AG04450 (cell line): Measurements from ENCODE around the gene TTYH3. TPM values are rescaled to one million over a fixed set of nuclear protein-coding genes. Genes with fewer than 3 reads are reported as not detected.
"Not testable (repeated sequence)": the region's sequence is repeated elsewhere in the genome, so short reads cannot be mapped to it uniquely, and the experiment has no call there.

Source experiments
- CTCF ChIA-PET: fragments of 300-600, 350-600 bp; formaldehyde crosslinking; extraction: SDS; loops from one replicate; lab custom pipeline; 2022; ENCODE audit warnings: antibody characterized with exemption, inconsistent platforms; lab: Charles Lee
- POLR2A ChIA-PET: fragments of 350-600 bp; formaldehyde crosslinking; extraction: SDS; loops from one replicate; lab custom pipeline; 2021; ENCODE audit warnings: antibody characterized with exemption, inconsistent platforms; lab: Yijun Ruan, JAX
- DNase-seq: peaks from one replicate; pipeline ENCODE4 v3.0.0-alpha.2; 2011; ENCODE audit warnings: low read depth, low spot score
- H3K27ac ChIP-seq: one replicate; pipeline ENCODE4 v1.5.1; 2012; ENCODE audit warnings: low read depth, low read length, control low read depth
- H3K27me3 ChIP-seq: one replicate; pipeline ENCODE4 v1.6.0; 2012; ENCODE audit warnings: low read length; ENCODE audit not compliant: control insufficient read depth, insufficient read depth
- H3K4me3 ChIP-seq: 2 replicates; pipeline ENCODE4 v1.5.1; 2011; ENCODE audit warnings: mild to moderate bottlenecking, low read depth, low read length, control low read depth
- H3K9me3 ChIP-seq: 2 replicates; pipeline ENCODE4 v1.5.1; 2012; ENCODE audit warnings: low read length; ENCODE audit not compliant: control insufficient read depth, insufficient read depth
- CTCF ChIP-seq: IDR thresholded peaks from 2 replicates; pipeline ENCODE4 v1.5.1; 2011; ENCODE audit warnings: low read depth, low read length, control low read depth, inconsistent platforms
- polyA plus RNA-seq: library from polyadenylated mRNA; depleted of rRNA; stranded (reverse); fragments of >200 nt; gene quantifications from 2 replicates; pipeline ENCODE4 v1.2.3, GENCODE V29; 2011

The TTYH3 gene
- polyA plus RNA-seq, 1 experiment = 30.8 TPM

GRCh38 chr7:2675256-2675764 lies 43.5 kb downstream of the TTYH3 start:
- no peak overlapping the region for H3K4me3 ChIP-seq
- ChIA-PET POLR2A (interaction anchor here (0.6 kb wide), 1 partner anchor 139 kb away, joined by 3 read pairs; no protein-coding TSS in a partner anchor), CTCF (no interaction called here)
- H3K9me3 ChIP-seq = peaks cover 12% of the 10 kb centered on the region
- TF ChIP-seq CTCF = no peak
- no peak for DNase-seq
- H3K27me3 ChIP-seq = peaks cover 4% of the 10 kb centered on the region
- no peak overlapping the region for H3K27ac ChIP-seq

DNA sequence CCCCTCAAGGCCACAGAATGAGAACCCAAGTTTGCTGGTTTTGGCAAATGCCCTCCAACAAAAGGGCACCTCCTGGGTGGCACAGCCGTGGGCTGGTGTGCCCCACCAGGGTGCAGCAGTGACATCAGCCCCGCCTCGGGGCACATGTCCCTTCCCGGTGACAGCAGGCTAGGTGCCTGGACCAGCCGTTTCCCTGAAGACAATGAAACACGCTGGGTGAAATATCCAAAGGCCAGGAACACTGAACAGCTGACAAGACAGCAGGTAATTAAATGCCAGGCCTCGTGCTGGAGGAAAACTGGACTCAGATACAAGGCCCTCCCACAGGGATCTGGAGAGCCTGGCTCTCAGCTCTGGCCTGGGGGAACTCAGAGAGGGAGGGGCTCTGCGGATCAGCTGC lies 44.8 kb downstream of the TTYH3 start:
- DNase-seq, H3K27me3 ChIP-seq, H3K27ac ChIP-seq, POLR2A ChIA-PET, CTCF ChIA-PET, H3K4me3 ChIP-seq: not testable (repeated sequence)
- H3K9me3 ChIP-seq = peaks cover 12% of the 10 kb centered on the region

- CTCF ChIA-PET, H3K27ac ChIP-seq, H3K4me3 ChIP-seq, H3K27me3 ChIP-seq, POLR2A ChIA-PET, DNase-seq: not testable (repeated sequence)
- H3K9me3 ChIP-seq = peaks cover 19% of the 10 kb centered on the region
Measured at GRCh38 chr7:2678454-2678853, 46.7 kb downstream of the TTYH3 start.

DNA sequence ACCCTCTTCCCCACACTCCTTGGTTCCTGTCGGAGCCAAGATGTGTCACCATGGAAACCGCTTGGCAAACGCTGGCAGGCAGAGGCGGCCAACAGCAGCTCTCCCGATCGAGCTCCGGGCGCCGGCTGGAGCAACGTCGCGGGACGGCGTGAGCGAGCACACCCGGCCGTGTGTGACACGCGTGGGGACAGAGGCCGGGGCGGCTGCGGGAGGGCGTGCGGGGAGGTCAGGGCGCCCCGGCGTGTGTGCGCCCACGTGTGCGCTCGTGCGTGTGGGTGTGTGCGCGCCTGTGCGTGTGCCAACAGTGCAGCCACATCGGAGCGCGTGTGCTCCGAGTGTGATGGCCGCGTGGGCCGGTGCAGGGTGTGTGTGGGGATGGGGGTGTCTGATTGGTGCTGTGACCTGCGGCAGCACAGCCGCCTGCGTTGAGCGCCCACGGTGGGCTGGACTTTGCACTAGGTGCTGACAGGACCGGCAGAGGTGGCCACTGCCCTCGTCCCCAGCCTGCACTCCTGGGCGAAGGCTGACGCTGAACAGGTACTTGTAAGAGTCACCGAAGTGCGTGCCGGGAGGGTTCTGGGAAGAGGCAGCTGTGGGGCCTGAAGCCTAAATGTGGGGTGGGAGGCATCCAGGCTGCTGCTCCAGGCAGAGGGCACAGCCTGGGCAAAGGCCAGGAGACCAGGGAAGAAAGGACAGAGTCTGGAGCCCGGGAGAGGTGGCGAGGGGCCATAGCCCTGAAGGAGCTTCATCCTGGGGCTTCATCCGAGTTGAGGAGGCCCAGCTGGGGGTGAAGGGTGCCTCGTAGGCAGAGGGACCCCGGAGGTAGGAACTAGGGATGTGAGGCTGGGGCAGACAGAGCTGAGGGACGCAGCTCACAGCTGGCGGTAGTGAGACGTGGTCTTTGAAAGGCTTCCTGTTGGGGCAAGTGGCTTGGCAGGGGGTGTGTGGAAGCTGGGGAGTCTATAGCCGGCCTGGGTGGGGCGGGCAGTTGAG lies 47.6 kb downstream of the TTYH3 start:
- H3K27ac ChIP-seq, POLR2A ChIA-PET, H3K27me3 ChIP-seq, H3K4me3 ChIP-seq, DNase-seq: not testable (repeated sequence)
- CTCF ChIA-PET = interaction anchor here (0.9 to 2.0 kb wide), 5 partner anchors 31 to 228 kb away, joined by 3 to 15 read pairs (median 4); no protein-coding TSS in a partner anchor
- peaks cover 17% of the 10 kb centered on the region for H3K9me3 ChIP-seq

DNA sequence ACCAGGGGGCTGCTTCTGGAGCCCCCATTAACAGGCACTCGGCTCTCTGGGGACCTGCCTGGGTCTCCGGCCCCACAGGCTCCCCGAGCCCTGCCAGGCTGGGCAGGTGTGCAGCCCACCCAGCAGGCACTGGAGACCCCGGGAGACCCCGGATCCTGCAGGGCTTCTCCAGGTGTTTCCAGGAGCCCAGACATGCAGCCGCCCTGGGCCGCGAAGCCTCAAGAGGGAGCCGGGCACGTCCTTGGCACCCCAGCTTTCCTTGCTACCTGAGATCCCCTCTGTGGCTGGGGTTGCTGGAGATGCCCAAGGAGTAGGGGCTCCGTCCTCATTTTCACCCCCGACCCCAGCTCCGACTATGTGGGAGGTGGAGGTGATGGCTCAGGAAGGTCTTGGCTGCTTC lies 48.5 kb downstream of the TTYH3 start:
- ChIA-PET CTCF (interaction anchor here (0.9 to 2.3 kb wide), 6 partner anchors 9 to 229 kb away, joined by 3 to 16 read pairs (median 6); no protein-coding TSS in a partner anchor), POLR2A (no interaction called here)
- Histone ChIP-seq H3K27me3 (peaks cover 3% of the 10 kb centered on the region), H3K27ac (no peak overlapping the region), H3K4me3 (no peak overlapping the region), H3K9me3 (peaks cover 14% of the 10 kb centered on the region)
- TF ChIP-seq CTCF = no peak
- no peak for DNase-seq

- no peak for DNase-seq
- Histone ChIP-seq H3K27ac (no peak overlapping the region), H3K4me3 (no peak overlapping the region), H3K9me3 (peaks cover 10% of the 10 kb centered on the region; the same call in 1 of the 2 replicates), H3K27me3 (peaks cover 2% of the 10 kb centered on the region)
- TF ChIP-seq CTCF = peak; percentile 70
- ChIA-PET POLR2A (no interaction called here), CTCF (interaction anchor here (0.6 to 2.3 kb wide), 11 partner anchors 9 to 229 kb away, joined by 3 to 16 read pairs (median 4); partner anchors contain the start of gene TTYH3)
Measured at GRCh38 chr7:2680792-2681490, 49.2 kb downstream of the TTYH3 start.
